Measurements from ENCODE around the gene HMOX1.

DNA sequence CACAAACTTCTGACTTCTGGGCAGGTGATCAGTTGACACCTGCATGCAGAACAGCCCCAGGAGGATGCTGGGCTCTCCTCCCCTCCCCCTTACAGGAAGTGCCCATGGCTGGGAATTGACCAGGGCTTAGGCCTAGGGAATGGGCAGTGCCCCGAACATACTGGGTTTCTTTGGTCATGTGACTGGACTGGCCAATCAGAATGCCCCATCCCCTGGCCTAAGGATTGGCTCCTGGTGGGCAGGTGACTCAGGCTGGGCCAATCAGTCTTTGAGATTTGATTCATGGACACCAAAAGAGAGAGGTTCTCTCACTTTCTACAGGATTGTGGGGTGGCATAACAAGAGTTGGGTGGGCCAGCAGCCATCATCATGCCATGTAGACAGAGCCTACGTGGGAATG, 56.2 kb downstream of the HMOX1 start:
- TF ChIP-seq, protein P1, sequence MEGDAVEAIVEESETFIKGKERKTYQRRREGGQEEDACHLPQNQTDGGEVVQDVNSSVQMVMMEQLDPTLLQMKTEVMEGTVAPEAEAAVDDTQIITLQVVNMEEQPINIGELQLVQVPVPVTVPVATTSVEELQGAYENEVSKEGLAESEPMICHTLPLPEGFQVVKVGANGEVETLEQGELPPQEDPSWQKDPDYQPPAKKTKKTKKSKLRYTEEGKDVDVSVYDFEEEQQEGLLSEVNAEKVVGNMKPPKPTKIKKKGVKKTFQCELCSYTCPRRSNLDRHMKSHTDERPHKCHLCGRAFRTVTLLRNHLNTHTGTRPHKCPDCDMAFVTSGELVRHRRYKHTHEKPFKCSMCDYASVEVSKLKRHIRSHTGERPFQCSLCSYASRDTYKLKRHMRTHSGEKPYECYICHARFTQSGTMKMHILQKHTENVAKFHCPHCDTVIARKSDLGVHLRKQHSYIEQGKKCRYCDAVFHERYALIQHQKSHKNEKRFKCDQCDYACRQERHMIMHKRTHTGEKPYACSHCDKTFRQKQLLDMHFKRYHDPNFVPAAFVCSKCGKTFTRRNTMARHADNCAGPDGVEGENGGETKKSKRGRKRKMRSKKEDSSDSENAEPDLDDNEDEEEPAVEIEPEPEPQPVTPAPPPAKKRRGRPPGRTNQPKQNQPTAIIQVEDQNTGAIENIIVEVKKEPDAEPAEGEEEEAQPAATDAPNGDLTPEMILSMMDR (IDR thresholded peaks at IDR 0.05), result no peak
- TF ChIP-seq POLR2AphosphoS5 (IDR thresholded peaks at IDR 0.05) (no peak), POLR2A (IDR thresholded peaks at IDR 0.05) (no peak), EP300 (IDR thresholded peaks at IDR 0.05; ENCODE audit: low read depth) (no peak)

Measured in transverse colon (tissue), 4 donors.